Measurements from ENCODE around the gene SMC1B.
"Not testable (repeated sequence)": the region's sequence is repeated elsewhere in the genome, so short reads cannot be mapped to it uniquely, and the experiment has no call there.

SMC1B gene, protein sequence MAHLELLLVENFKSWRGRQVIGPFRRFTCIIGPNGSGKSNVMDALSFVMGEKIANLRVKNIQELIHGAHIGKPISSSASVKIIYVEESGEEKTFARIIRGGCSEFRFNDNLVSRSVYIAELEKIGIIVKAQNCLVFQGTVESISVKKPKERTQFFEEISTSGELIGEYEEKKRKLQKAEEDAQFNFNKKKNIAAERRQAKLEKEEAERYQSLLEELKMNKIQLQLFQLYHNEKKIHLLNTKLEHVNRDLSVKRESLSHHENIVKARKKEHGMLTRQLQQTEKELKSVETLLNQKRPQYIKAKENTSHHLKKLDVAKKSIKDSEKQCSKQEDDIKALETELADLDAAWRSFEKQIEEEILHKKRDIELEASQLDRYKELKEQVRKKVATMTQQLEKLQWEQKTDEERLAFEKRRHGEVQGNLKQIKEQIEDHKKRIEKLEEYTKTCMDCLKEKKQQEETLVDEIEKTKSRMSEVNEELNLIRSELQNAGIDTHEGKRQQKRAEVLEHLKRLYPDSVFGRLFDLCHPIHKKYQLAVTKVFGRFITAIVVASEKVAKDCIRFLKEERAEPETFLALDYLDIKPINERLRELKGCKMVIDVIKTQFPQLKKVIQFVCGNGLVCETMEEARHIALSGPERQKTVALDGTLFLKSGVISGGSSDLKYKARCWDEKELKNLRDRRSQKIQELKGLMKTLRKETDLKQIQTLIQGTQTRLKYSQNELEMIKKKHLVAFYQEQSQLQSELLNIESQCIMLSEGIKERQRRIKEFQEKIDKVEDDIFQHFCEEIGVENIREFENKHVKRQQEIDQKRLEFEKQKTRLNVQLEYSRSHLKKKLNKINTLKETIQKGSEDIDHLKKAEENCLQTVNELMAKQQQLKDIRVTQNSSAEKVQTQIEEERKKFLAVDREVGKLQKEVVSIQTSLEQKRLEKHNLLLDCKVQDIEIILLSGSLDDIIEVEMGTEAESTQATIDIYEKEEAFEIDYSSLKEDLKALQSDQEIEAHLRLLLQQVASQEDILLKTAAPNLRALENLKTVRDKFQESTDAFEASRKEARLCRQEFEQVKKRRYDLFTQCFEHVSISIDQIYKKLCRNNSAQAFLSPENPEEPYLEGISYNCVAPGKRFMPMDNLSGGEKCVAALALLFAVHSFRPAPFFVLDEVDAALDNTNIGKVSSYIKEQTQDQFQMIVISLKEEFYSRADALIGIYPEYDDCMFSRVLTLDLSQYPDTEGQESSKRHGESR

DNA sequence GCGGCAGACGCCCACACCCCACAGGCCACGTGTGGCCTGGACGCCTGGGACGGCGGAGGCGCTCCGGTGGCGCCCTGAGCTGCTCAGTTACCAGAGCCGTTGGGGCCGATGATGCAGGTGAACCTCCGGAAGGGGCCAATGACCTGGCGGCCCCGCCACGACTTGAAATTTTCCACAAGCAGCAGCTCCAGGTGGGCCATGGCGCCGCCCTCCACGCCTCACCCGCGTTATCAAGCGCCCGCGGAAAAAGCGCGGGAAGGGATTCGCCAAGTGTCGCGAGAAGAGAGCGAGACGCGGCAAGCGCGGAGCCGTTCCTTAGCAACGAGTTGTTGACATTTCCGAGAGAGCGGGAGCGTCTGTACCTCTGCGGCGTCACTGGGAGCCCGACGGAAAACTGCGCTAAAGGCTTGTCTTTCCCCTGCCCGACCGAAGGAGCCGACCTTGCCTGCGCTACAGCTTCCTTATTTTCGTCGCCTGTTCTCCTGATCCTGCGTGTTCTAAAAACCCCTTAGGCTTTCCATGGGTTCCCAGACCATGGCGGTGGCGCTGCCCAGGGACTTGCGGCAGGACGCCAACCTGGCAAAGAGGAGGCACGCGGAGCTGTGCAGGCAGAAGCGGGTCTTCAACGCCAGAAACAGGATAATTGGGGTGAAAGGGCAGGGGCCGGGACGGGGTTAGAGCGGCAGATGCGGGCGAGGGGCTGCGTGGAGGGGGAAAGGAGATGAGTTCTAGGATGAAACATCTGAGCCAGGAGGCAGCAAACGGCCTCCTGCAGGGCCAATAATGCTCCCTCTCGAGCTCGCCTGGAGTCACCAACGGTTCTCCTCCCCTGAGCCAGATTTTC is at the start of gene SMC1B, which contains the start of gene RIBC2:
TSS of gene SMC1B (minus strand) at position 232 of the 844 bp plus-strand sequence. CDS start at position 200, 32 bp downstream.
TSS of gene RIBC2 (plus strand) at position 326 of the 844 bp plus-strand sequence. CDS start at position 520, 194 bp downstream.
- DNase-seq, result no peak

DNA sequence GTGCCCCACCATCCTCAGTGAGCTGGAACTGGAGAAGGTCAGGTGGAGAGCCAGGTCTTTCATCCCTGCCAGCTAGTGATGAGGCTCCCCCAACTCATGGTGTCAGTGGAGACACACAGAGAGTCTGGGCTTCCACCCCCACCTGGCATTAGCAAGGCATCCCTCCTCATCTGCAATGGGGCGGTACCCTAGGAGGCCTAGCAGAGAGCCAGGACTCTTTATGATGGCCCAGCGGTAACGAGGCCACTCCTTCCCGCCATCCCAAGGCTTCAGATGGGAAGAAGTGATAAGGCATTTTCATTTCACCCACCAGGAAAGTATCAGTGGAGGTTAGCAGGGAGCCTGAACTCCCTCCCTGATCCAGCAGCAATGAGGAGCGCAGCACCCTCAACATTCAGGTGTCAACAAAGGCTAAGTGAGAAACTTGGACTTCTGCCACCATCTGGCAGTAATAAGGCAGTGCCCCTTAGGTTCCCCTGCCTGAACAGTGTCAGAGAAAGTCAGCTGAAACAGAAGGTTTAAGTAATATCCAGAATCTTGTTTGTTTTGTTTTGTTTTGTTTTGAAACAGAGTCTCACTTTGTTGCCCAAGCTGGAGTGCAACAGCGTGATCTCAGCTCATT is 48.7 kb upstream of the SMC1B start:
- no peak for DNase-seq

DNA sequence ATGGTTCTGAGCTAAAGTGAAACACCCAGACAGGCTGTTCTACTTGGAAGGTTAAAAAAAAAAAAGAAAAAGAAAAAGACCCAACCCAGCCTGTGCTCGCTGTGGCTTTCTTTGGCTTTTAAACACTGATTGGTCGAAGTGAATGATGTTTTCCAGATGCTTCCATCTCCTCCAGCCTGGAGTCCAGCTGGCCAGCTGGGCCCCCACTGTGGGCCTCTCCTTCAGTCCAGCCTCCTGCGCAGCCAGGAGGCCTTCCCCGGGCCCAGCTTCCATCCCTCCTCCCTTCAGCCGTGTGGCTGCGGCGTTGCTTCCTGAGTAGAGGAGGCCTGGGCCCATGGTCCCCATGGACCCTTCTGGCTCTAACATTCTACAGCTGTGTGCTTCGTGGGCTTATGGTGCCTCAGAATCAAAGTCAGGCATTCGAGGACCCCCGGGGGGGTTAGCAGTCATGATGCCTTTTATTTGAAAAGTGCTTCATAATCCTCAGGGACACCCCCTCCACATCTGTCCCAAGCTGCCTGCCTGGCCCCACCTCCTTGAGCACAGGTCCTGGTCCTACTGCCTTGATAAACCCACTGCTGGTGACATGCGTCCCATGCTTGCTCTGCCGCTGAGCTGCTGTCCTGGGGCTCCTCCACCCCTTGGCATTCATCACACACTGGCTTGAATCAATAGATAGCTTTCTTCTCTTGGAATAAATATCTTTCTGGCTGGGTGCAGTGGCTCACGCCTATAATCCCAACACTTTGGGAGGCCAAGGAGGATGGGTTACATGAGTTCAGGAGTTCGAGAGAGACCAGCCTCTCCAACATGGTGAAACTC is 47.1 kb upstream of the SMC1B start:
- DNase-seq, result no peak

- DNase-seq, result no peak
Observed at GRCh38 chr22:45459235-45459634, 45.8 kb upstream of the SMC1B start.

DNA sequence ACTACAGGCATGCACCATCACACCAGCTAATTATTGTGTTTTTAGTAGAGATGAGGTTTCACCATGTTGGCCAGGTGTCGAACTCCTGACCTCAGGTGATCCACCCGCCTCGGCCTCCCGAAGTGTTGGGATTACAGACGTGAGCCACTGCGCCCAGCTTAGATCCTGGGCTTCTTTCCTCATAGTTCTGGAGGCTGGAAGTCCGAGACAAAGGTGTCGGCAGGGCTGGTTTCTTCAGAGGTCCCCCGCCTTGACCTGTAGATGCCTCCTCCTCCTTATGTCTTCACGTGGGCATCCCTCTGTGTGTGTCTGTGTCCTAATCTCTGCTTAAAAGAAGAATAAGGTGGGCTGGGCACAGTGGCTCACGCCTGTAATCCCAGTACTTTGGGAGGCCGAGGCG is 45.1 kb upstream of the SMC1B start:
- no peak for DNase-seq

DNA sequence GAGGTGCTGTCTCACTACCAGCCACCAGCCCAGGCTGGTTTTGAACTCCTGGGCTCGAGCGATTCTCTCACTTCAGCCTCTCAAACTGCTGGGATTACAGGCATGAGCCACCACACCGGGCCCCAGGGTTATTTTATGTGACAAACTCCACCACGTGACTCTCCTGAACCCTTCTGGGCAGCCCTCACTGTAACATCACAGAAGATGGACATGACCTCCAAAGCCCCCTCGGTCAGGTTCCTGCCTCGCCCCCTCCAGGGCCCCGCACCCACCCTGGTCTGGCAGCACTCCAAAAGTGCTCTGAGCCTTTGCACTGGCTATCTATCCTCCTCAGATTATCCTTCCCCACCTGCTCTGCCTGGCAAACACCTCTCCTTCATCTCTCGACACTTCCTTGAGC is 43.4 kb upstream of the SMC1B start:
- no peak for DNase-seq

DNA sequence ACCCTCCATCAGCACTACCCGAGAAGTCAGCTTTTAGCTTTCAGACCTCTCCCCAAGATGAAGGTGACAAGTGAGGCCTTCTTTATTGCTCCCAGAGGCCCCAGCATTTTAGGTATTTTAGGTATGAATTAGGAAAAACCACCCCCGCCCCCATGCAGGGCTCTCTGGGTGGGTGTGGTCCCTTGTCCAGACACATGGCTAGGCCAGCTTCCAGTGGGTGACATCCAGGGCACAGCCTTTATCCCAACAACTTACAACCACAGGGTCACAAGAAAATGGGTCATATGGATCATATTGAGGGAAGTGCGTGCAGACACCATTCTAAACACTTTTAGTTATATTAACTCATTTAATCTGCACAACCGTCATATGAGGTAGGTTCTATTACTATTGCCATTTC is 42.2 kb upstream of the SMC1B start:
- no peak for DNase-seq

GRCh38 chr22:45455212-45455611 is 41.8 kb upstream of the SMC1B start:
- no peak for DNase-seq

DNA sequence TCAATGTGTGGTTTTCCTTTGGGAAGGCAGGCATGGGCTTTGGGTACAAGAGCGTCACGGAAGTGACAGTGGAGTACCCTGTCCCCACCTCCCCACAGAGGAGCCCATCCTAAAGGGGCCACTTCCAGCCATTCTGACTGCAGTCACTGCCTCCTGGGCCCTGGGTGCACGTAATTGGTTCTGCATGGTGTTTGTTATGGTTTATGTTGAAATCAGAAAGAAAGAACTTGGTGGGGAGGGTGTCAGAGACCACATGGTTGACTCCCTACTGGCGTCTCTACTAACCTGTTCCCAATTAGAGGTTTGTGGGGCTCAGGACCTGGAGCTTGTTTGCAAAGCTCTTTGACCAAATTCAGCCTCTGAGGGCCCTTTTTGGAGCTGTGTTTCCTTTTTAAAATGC is 40.9 kb upstream of the SMC1B start:
- DNase-seq, result no peak

- DNase-seq, result no peak
Observed at GRCh38 chr22:45453764-45454163, 40.4 kb upstream of the SMC1B start.

DNA sequence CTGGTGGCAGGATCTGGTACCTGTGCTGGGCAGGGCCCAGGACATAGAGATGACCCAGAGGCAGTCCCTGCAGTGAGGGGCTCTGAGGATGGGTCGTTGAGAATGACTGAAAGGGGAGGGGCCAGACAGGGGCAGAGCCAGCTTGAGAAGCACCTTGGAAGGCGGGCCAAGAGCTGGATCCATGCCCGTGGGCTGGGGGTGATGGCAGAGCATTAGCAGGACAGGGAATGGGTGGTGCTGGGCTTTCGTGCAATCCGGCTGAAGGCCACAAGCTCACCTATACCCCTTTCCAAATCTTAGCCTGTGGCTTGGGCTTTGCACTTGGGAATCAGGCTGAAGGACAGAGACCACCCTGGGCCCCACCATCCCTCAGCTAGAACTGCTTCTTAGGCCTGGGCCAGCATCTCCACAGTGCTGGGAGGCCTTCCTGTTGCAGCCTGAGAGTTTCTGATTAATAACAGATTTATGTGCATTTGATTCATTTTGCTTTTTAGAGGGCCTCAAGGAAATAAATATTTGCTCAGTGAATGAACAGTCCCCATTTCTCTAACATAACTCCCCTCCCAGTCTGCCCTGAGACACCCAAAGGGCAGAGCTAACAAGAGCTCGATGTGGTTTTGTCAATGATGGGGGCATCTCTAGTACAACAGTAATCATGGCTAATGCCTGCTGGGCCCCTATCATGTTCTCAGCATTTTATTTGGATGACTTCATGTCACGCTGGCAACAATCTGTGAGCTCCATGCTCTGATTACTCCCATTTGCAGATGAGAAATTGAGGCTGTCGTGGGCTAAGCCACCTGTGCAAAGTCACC is 39.4 kb upstream of the SMC1B start:
- no peak for DNase-seq

DNA sequence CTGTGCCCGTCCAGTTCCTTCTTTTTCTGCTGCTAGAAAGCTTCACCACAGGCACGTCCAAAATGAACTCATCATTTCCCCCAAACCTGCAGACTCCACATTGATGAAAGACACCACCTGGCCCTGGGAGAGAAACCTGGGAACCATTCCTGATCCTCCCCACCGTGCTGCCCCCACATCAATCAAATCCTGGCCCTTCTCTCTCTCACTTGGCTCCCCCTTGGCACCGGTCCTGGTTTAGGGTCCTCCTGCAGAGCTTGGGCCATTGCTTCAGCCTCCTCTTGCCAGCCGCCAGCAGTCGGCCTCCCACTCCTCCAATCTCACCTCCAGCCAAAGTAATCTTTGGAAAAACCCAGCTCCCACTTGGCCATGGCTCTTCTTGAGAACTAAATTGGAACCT is 38.6 kb upstream of the SMC1B start:
- DNase-seq, result no peak

- no peak for DNase-seq
Observed at GRCh38 chr22:45450921-45451651, 37.7 kb upstream of the SMC1B start.

DNA sequence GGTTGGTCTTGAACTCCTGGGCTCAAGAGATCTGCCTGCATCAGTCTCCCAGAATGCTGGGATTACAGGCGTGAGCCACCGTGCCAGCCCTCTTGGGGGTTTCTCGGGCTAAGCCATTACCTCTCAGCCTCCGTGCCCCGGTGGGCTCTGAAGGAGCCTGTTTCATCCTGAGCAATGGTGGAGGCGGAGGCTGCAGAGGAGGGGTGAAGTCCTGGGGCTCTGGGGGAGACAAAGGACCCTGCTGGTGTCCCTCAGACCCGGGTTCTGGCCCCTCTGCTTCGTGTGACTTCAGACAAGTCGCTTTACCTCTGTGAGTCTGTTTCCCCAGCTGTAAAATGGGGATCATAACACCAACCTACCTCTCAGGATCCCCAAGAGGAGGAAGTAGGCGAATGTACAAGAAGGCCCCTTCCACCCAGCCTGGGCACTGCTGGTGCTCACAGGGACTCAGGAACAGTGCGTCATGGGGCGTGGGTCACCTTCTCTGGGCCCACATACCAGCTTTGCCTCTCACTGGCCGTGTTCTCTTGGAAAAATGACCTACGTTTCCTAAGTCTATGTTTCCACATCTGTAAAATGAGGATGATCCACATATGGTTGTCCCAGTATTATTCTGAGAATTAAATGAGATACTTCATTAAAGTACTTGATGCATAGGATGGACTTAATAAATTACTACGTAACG is 36.8 kb upstream of the SMC1B start:
- no peak for DNase-seq

GRCh38 chr22:45449442-45449841 is 36.0 kb upstream of the SMC1B start:
- not testable (repeated sequence) for DNase-seq

- no peak for DNase-seq
Observed at GRCh38 chr22:45448431-45448830, 35.0 kb upstream of the SMC1B start.

DNA sequence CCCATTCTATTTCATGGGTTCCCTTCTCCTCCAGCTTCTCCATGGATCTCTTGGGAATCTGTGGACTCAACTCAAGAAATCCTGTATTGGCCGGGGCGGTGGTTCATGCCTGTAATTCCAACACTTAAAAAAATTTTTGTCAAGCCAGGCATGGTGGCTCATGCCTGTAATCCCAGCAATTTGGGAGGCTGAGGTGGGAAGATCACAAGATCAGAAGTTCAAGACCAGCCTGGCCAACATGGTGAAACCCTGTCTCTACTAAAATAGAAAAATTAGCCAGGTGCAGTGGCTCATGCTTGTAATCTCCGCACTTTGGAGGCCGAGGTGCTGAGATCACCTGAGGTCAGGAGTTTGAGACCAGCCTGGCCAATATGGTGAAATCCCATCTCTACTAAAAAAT is 34.2 kb upstream of the SMC1B start:
- DNase-seq, result not testable (repeated sequence)

DNA sequence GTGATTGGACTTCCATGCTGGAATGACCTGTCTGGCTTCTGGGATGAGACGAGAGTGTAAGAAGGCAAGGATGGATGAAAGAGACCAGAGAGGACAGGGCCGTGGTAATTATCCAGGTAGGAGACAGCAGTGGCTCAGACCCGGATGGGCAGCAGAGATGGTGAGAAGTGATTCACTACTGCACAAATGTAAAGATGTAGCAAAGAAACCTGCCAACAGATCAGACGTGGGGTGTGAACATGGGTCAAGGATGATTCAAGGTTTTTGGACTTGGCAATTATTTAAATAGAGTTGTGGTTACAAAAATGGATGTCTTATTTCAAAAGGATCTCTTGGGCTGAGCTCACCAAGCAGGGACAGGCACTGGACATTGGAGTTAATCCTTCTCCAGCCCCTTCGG is 32.8 kb upstream of the SMC1B start:
- no peak for DNase-seq

Measured in cortex of kidney (tissue), 1 donor.